Renal cortex interstitium (tissue), 15 donors: ENCODE data around the gene EGR1. TPM values are rescaled to one million over a fixed set of nuclear protein-coding genes. Genes with fewer than 3 reads are reported as not detected.
A peak's percentile ranks its signal among the peaks of the same experiment; 100 is the strongest.

Experiments
- DNase-seq, 11 donors: peaks; one replicate each; pipeline ENCODE4 v3.0.0-alpha.2; 2013; ENCODE audit warnings: low read depth in 9 of 11, low spot score in 4 of 11; ENCODE audit errors: extremely low read depth in 1 of 11
- long read RNA-seq, 16 experiments: transcript quantifications; one replicate each; lab custom pipeline, GENCODE V29; 2026
- polyA plus RNA-seq, 3 donors: library from polyadenylated mRNA; unstranded; fragments of 120-200 nt; gene quantifications; one replicate each; pipeline ENCODE4 v1.2.1, GENCODE V29; 2013; ENCODE audit not compliant: insufficient read length in 3 of 3

The EGR1 gene
- polyA plus RNA-seq, result 100 to 1,000 TPM; 134 to 404 (median 223) TPM
- long read RNA-seq, donor 1, transcript EGR1-201 (2 exons, 3,138 nt), result major isoform, 42 of 51 reads
- long read RNA-seq, donor 1, partial matches to known transcripts, result 9 of 51 reads
- long read RNA-seq, donor 1, other reads (novel, unspliced or antisense), result 0 of 51 reads
- long read RNA-seq, donor 2, transcript EGR1-201 (2 exons, 3,138 nt), result major isoform, 49 of 77 reads
- long read RNA-seq, donor 2, partial matches to known transcripts, result 28 of 77 reads
- long read RNA-seq, donor 2, other reads (novel, unspliced or antisense), result 0 of 77 reads
- long read RNA-seq, donor 3, transcript EGR1-201 (2 exons, 3,138 nt), result major isoform, 377 of 390 reads
- long read RNA-seq, donor 3, partial matches to known transcripts, result 0 of 390 reads
- long read RNA-seq, donor 3, other reads (novel, unspliced or antisense), result 13 of 390 reads
- long read RNA-seq, donor 4, transcript EGR1-201 (2 exons, 3,138 nt), result major isoform, 9 of 9 reads
- long read RNA-seq, donor 4, partial matches to known transcripts, result 0 of 9 reads
- long read RNA-seq, donor 4, other reads (novel, unspliced or antisense), result 0 of 9 reads
- long read RNA-seq, donor 5, result 0 reads
- long read RNA-seq, donor 6, transcript EGR1-201 (2 exons, 3,138 nt), result major isoform, 67 of 67 reads
- long read RNA-seq, donor 6, partial matches to known transcripts, result 0 of 67 reads
- long read RNA-seq, donor 6, other reads (novel, unspliced or antisense), result 0 of 67 reads
- long read RNA-seq, donor 7, transcript EGR1-201 (2 exons, 3,138 nt), result major isoform, 69 of 69 reads
- long read RNA-seq, donor 7, partial matches to known transcripts, result 0 of 69 reads
- long read RNA-seq, donor 7, other reads (novel, unspliced or antisense), result 0 of 69 reads
- long read RNA-seq, donor 8, result 0 reads
- long read RNA-seq, donor 9, transcript EGR1-201 (2 exons, 3,138 nt), result major isoform, 54 of 54 reads
- long read RNA-seq, donor 9, partial matches to known transcripts, result 0 of 54 reads
- long read RNA-seq, donor 9, other reads (novel, unspliced or antisense), result 0 of 54 reads
- long read RNA-seq, donor 10, transcript EGR1-201 (2 exons, 3,138 nt), result major isoform, 68 of 90 reads
- long read RNA-seq, donor 10, partial matches to known transcripts, result 22 of 90 reads
- long read RNA-seq, donor 10, other reads (novel, unspliced or antisense), result 0 of 90 reads
- long read RNA-seq, donor 11, transcript EGR1-201 (2 exons, 3,138 nt), result major isoform, 210 of 215 reads
- long read RNA-seq, donor 11, partial matches to known transcripts, result 0 of 215 reads
- long read RNA-seq, donor 11, other reads (novel, unspliced or antisense), result 5 of 215 reads
- long read RNA-seq, donor 12, transcript EGR1-201 (2 exons, 3,138 nt), result major isoform, 13 of 13 reads
- long read RNA-seq, donor 12, partial matches to known transcripts, result 0 of 13 reads
- long read RNA-seq, donor 12, other reads (novel, unspliced or antisense), result 0 of 13 reads
- long read RNA-seq, donor 13, result 0 reads
- long read RNA-seq, donor 14, transcript EGR1-201 (2 exons, 3,138 nt), result major isoform, 9 of 9 reads
- long read RNA-seq, donor 14, partial matches to known transcripts, result 0 of 9 reads
- long read RNA-seq, donor 14, other reads (novel, unspliced or antisense), result 0 of 9 reads
- long read RNA-seq, donor 15, transcript EGR1-201 (2 exons, 3,138 nt), result major isoform, 118 of 124 reads
- long read RNA-seq, donor 15, partial matches to known transcripts, result 6 of 124 reads
- long read RNA-seq, donor 15, other reads (novel, unspliced or antisense), result 0 of 124 reads
- long read RNA-seq, donor 16, transcript EGR1-201 (2 exons, 3,138 nt), result major isoform, 59 of 59 reads
- long read RNA-seq, donor 16, partial matches to known transcripts, result 0 of 59 reads
- long read RNA-seq, donor 16, other reads (novel, unspliced or antisense), result 0 of 59 reads

GRCh38 chr5:138465261-138466124, at the start of gene EGR1:
TSS of gene EGR1 (plus strand) at chr5:138465479. CDS start at chr5:138465762, 283 bp downstream.
- peak in 10 of 11 donors; percentile 87 to 94 (median 92) for DNase-seq

- DNase-seq, result no peak
Measured at GRCh38 chr5:138418444-138418843, 46.8 kb upstream of the EGR1 start.

GRCh38 chr5:138425079-138425478, 40.2 kb upstream of the EGR1 start:
- DNase-seq, result no peak

- DNase-seq, result no peak
Measured at GRCh38 chr5:138435943-138436342, 29.3 kb upstream of the EGR1 start.

GRCh38 chr5:138438003-138438723, 27.1 kb upstream of the EGR1 start:
- no peak for DNase-seq

GRCh38 chr5:138438724-138439476, 26.4 kb upstream of the EGR1 start, which contains the start of gene REEP2:
TSS of gene REEP2 (plus strand) at chr5:138439057. CDS start at chr5:138439209, 152 bp downstream.
- DNase-seq, result peak in 8 of 11 donors; percentile 32 to 65 (median 50)

GRCh38 chr5:138439477-138440158, 25.7 kb upstream of the EGR1 start:
- DNase-seq, result no peak

GRCh38 chr5:138440159-138441073, 24.9 kb upstream of the EGR1 start:
- DNase-seq, result no peak

- no peak for DNase-seq
Measured at GRCh38 chr5:138441221-138441620, 24.1 kb upstream of the EGR1 start.

- DNase-seq, result no peak
Measured at GRCh38 chr5:138444078-138444773, 21.1 kb upstream of the EGR1 start.

GRCh38 chr5:138444774-138445546, 20.3 kb upstream of the EGR1 start:
- no peak for DNase-seq

- DNase-seq, result no peak
Measured at GRCh38 chr5:138445547-138446271, 19.6 kb upstream of the EGR1 start.
